GM21723 (cell line): ENCODE measurements around the gene ESCO1.
A peak's percentile ranks its signal among the peaks of the same experiment; 100 is the strongest.
"Not testable (repeated sequence)": the region's sequence is repeated elsewhere in the genome, so short reads cannot be mapped to it uniquely, and the experiment has no call there.

Experiments used
- ATAC-seq: cut with Tn5 transposase; IDR thresholded peaks from one replicate; pipeline ENCODE4 v1.9.1; 2021; ENCODE audit warnings: mild to moderate bottlenecking, moderate library complexity; ENCODE audit not compliant: unreplicated experiment

The ESCO1 gene

GRCh38 chr18:21600526-21601410 lies at the start of gene ESCO1:
Gene ESCO1, minus strand, starts transcription at chr18:21600704. Its CDS starts 25,861 bp downstream, at chr18:21574843.
- ATAC-seq: peak; percentile 85

- not testable (repeated sequence) for ATAC-seq
These were observed 39.9 kb upstream of the ESCO1 start for GRCh38 chr18:21640375-21640774.

GRCh38 chr18:21638822-21639221 lies 38.3 kb upstream of the ESCO1 start:
- no peak for ATAC-seq

- no peak for ATAC-seq
These were observed 36.3 kb upstream of the ESCO1 start for GRCh38 chr18:21636769-21637168.

GRCh38 chr18:21634588-21635199 lies 34.2 kb upstream of the ESCO1 start:
- no peak for ATAC-seq

- no peak for ATAC-seq
These were observed 31.9 kb upstream of the ESCO1 start for GRCh38 chr18:21632393-21632792.

GRCh38 chr18:21629089-21629832 lies 28.8 kb upstream of the ESCO1 start:
- ATAC-seq: peak; percentile 90

GRCh38 chr18:21621640-21622039 lies 21.1 kb upstream of the ESCO1 start:
- not testable (repeated sequence) for ATAC-seq

GRCh38 chr18:21612125-21613039 lies 11.9 kb upstream of the ESCO1 start, which contains the start of gene SNRPD1:
Gene SNRPD1, plus strand, starts transcription at chr18:21612314. Its CDS starts 116 bp downstream, at chr18:21612430.
- peak; percentile 98 for ATAC-seq

GRCh38 chr18:21611401-21612124 lies 11.1 kb upstream of the ESCO1 start:
- peak; percentile 6 for ATAC-seq

GRCh38 chr18:21605213-21605612 lies 4.7 kb upstream of the ESCO1 start:
- no peak for ATAC-seq

- no peak for ATAC-seq
These were observed 4.2 kb upstream of the ESCO1 start for GRCh38 chr18:21604671-21605070.

- no peak for ATAC-seq
These were observed 1.7 kb upstream of the ESCO1 start for GRCh38 chr18:21602299-21602587.

GRCh38 chr18:21599585-21600525 lies 649 bp downstream of the ESCO1 start:
- peak; percentile 52 for ATAC-seq

GRCh38 chr18:21598726-21599584 lies 1.5 kb downstream of the ESCO1 start:
- ATAC-seq: no peak

GRCh38 chr18:21597620-21598019 lies 2.9 kb downstream of the ESCO1 start:
- ATAC-seq: no peak

GRCh38 chr18:21593540-21594257 lies 6.8 kb downstream of the ESCO1 start:
- no peak for ATAC-seq
